ENCODE data around the gene SCFD1.
A peak's percentile ranks its signal among the peaks of the same experiment; 100 is the strongest.
"Not testable (repeated sequence)": the region's sequence is repeated elsewhere in the genome, so short reads cannot be mapped to it uniquely, and the experiment has no call there.

Gene SCFD1, protein sequence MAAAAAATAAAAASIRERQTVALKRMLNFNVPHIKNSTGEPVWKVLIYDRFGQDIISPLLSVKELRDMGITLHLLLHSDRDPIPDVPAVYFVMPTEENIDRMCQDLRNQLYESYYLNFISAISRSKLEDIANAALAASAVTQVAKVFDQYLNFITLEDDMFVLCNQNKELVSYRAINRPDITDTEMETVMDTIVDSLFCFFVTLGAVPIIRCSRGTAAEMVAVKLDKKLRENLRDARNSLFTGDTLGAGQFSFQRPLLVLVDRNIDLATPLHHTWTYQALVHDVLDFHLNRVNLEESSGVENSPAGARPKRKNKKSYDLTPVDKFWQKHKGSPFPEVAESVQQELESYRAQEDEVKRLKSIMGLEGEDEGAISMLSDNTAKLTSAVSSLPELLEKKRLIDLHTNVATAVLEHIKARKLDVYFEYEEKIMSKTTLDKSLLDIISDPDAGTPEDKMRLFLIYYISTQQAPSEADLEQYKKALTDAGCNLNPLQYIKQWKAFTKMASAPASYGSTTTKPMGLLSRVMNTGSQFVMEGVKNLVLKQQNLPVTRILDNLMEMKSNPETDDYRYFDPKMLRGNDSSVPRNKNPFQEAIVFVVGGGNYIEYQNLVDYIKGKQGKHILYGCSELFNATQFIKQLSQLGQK

DNA sequence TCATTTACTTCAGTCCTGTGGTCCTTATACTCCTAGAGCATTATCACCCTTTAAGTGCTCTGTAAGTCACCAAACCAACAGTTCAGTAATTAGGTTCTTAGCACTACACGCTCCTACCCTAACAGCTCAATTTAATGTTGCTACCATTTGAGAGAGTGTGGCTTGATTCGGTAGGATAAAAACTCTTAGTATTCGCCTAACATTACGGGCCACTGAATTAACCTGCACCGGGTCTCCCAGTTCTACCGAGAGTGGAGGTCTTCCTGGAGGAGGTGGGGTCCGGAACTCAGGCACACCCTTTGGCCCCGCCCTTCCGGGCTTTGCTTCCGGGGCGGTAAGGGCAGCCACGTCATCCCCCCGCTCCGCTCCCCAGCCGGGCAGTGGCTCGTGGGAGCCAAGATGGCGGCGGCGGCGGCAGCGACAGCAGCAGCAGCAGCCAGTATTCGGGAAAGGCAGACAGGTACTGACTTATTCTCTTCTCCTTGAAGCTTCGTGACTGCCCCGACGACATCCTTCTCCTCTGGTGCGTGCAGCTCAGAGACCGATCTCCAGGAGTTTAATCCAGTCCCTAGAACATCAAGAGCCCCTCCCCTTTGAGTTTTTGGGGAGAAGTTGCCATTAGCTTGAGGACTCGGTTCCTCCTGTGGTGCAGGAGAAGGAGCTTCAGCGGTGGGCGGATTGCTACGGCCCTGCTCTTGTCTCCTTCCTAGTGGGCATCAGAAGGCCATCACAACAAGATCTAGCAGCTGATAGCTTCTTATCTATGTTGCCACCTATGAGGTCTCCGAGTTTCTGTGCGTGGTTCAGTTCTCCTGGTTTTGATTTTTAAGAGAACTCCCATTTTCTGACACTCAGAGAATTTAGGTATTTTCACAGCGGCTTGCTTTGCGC lies at the start of gene SCFD1:
TSS of gene SCFD1 (plus strand) at position 380 of the 891 bp plus-strand sequence. CDS start at position 400, 20 bp downstream.
- peak; percentile 93 for DNase-seq

- DNase-seq: no peak
Measured at GRCh38 chr14:30572771-30573170, 49.3 kb upstream of the SCFD1 start.

GRCh38 chr14:30573226-30573814 lies 48.8 kb upstream of the SCFD1 start:
- DNase-seq: no peak

DNA sequence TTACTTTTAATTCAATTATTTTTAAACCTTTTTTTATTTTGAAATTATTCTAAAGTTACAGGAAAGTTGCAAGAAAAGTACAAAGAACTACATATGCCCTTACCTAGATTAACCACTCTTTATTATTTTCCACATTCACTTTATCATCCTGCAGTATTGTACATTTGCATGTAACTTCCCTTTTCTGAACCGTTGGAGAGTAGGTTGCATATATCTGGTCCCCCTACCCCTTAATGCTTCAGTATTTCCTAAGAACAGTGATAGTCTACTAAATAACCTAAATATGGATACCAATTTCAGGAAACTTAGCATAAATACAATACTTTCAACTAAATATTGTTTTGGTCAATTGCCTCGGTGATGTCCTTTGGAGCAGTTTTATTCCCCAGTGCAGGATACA lies 48.2 kb upstream of the SCFD1 start:
- no peak for DNase-seq

DNA sequence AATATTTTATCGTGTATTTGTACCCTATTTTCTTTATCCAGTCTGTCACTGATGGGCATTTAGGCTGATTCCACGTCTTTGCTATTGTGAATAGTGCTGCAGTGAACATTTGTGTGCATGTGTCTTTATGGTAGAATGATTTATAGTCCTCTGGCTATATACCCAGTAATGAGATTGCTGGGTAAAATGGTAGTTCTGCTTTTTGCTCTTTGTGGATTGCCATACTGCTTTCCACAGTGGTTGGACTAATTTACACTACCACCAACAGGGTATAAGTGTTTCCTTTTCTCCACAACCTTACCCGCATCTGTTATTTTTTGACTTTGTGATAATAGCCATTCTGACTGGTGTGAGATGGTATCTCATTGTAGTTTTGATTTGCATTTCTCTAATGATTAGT lies 47.3 kb upstream of the SCFD1 start:
- DNase-seq: not testable (repeated sequence)

DNA sequence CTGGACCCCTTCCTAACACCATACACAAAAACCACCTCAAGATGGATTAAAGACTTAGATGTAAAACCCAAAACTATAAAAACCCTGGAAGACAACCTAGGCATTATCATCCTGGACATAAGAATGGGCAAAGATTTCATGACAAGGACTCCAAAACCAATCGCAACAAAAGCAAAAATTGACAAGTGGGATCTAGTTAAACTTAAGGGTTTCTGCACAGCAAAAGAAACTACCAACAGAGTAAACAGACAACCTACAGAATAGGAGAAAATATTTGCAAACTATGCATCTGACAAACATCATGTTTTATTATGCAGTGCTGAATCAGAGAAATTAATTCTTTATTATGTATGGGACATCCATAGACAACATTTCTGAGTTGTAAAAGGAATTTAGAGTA lies 45.8 kb upstream of the SCFD1 start:
- not testable (repeated sequence) for DNase-seq

GRCh38 chr14:30580616-30581282 lies 41.4 kb upstream of the SCFD1 start:
- no peak for DNase-seq

DNA sequence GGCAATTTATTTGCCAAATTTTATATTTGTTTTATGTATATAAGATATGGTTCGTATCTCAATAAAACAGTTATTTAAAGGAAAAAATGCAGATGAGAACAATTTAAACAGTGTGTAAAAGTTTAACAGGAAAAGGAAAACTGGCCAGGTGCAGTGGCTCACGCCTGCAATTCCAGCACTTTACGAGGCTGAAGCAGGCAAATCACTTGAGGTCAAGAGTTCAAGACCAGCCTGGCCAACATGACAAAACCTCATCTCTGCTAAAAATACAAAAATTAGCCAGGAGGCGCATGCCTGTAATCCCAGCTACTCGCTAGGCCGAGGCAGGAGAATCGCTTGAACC lies 40.9 kb upstream of the SCFD1 start:
- DNase-seq: no peak

DNA sequence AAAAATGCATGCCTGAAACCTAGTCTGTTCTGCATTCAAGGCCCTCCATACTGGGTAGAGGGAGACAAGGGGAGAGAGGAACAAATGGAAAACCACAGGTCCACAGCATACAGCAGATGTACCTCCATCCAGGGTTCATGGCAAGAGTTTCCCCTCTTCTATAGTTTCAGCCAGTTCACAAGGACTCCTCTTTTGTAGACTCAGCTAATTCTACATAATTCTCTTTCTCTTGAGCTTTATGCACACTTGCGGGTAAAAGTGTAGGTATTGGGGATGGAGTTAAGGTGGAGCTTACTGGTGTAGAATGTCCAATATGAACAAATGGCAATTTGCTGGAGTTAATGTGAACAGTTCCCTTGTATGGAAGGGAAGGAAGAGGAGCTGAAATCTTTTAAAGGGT lies 39.7 kb upstream of the SCFD1 start:
- no peak for DNase-seq

GRCh38 chr14:30584058-30584630 lies 38.0 kb upstream of the SCFD1 start:
- DNase-seq: no peak

DNA sequence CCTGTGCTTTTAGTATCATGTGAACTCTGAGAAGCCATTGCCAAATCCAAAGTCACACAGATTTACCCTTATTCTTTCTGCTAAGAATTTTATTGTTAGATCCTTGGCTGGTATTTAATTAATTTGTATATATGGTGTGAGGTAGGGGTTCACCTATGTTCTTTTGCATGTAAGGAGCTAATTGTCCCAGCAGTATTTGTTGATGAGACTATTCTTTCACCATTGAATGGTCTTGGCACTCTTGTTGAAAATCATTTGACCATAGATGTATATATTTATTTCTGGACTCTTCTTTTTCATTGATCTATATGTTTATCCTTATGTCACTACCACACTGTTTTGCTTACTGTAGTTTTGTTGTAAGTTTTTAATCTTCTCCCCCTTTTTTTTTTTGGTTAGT lies 36.9 kb upstream of the SCFD1 start:
- no peak for DNase-seq

DNA sequence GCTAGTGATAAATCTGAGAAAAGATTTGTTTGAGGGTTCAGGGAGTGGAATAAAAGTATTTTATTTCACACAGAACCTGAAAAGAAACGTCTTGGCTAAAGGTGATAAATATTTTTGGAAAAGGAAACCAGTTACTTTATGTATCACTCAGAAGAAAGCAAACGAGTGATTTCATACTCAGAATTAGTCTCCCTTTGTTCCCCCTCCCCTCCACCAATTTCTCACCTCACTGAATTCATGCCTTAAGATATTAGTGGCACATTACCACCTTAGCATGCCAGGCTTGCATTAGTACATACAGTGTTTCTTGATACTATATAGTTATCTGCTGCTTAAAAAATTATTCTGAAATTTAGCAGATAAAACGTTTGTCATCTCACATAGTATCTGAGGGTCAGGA lies 35.0 kb upstream of the SCFD1 start:
- DNase-seq: no peak

GRCh38 chr14:30588873-30589272 lies 33.2 kb upstream of the SCFD1 start:
- no peak for DNase-seq

- DNase-seq: no peak
Measured at GRCh38 chr14:30596935-30597334, 25.2 kb upstream of the SCFD1 start.

DNA sequence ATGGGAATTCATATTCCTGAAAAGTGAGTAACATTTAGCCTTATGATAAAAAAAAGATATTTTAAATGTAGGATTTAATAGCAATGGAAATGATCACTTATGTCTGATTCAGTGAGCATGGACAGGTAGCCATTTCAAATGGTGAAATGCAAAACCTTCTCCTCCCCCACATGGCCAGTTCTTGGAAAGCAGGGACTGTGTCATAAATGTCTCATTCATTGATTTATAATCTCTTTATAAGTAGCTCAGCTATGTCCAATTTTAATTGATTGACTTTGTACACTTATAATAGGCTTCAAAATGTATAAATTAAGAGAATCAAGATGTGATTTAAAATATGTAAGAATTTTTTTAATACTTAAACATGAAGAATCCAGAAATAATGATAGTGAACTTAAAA lies 24.6 kb upstream of the SCFD1 start:
- DNase-seq: no peak

DNA sequence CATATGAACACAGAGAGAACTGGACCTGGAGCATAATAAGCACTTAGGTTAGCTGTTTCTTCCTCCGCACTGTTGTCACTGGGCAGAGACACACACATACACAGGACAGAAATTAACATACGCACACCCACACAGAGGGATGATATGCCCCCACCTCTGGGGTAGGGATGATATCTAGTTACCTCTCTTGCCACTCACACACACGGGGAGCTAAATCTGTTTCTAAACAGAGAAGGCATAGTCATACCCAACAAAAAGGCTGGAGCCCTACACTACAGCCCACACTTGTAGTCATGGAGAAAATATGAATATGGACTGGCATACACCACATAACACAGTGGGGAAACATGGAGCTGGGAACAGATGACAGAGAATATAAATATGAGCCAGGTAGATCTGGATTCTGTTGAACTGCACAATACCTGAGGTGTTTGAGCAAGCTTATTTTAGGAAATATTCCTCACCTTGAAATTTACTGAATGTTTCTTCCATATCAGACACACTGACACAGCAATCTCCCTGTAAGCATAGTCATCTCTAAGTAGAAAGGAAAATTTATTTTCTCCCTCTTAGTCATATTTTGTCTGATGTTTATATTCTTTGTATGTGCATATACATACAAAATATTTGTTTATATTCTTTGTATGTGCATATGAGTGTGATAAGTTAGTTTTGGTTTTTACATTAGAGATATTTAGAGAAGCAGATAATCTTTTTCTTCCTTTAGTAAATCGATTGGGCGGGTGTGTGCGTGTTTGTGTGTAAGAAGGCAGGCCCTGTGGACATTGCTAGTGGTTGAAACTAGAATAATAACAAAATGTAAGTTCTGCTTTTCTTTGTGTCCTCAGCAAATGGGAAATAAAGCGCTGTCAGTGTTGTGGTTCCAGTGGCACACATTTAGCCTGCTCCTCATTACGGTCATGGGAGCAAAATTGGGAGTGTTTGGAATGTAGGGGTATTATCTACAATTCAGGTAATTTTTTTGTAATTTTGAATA lies 20.9 kb upstream of the SCFD1 start:
- no peak for DNase-seq

GRCh38 chr14:30603402-30603801 lies 18.7 kb upstream of the SCFD1 start:
- DNase-seq: no peak

GRCh38 chr14:30604696-30605095 lies 17.4 kb upstream of the SCFD1 start:
- not testable (repeated sequence) for DNase-seq

DNA sequence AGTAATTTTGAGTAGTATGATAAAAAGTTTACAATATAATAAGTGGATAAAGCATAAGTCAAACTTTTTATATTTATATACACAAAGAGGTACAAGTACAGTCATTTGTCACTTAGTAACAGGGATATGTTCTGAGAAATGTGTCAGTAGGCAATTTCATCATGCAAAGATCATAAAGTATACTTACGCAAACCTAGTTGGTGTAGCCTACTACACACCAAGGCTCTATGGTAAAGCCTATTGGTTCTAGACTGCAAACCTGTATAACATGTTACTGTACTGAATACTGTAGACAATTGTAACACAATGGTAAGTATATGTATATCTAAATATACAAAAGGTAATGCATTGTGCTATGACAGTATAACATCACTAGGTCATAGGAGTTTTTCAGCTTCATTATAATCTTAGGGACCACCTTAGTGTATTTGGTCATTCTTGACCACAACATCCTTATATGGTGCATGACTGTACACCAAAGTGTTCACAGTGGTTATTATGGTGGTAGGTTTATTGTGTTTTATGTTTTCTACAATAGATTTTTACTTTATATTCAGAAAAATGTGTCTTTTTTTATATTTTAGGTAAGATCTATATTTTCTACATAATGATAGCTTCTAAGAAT lies 14.9 kb upstream of the SCFD1 start:
- no peak for DNase-seq

DNA sequence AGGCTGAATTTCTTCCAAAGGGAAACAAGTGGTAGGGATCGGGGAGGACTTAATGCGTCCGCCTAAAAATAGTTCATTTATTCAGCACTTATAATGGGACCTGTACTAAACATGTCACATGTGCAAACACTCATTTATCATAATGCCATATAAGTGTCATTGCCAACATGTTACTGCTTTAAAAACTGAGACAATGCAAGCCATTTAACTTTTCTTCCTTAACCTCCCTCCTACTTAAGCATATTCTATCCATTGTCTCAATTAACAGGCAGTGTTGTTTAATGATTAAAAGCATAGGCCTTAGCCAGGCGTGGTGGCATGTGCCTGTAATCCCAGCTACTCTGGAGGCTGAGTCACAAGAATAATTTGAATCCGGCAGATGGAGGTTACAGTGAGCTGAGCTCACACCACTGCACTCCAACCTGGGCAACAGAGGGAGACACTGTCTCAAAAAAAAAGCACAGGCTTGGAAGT lies 13.5 kb upstream of the SCFD1 start:
- DNase-seq: peak; percentile 60
